NB4 (cell line): ENCODE data around the gene SELENOT.

Source experiments
- MYC ChIP-seq: IDR thresholded peaks from 2 replicates; pipeline ENCODE4 v1.6.1; 2011; ENCODE audit warnings: low read depth, low read length
- TF ChIP-seq, protein P1 (sequence below): IDR thresholded peaks from one replicate; pipeline ENCODE4 v1.5.1; 2012; ENCODE audit warnings: low read depth, low read length
- TF ChIP-seq, protein P2 (sequence below): IDR thresholded peaks from 2 replicates; pipeline ENCODE4 v1.6.1; 2011; ENCODE audit warnings: low read depth, low read length

DNA sequence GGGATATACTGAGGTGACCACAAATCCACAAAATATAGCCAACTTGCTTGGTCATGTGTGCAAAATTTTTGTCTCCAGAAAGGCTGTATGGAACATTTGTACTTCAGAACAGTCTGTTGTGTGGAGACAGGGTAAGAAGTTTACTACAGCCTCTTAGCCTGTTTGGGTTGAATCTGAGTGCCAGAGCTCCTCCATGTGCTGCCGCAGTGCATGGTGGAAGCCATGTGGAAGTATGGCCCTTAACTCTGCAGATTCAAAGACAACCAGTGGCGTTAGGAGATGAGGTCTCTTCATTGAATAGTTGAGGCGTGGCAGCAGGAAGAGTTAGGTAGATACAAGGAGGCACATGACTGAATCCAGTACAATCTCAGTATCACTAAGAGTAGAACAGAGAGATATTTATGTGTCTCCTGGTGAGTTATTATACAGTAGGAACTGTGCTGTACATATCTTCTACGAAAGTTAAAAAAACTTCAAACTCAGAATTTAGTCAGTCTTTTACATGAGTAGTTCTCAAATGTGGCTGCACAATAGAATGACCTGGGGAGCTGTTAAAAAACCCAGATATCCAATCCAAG lies 47.2 kb upstream of the SELENOT start:
- no peak for TF ChIP-seq MYC
- TF ChIP-seq, protein P1, sequence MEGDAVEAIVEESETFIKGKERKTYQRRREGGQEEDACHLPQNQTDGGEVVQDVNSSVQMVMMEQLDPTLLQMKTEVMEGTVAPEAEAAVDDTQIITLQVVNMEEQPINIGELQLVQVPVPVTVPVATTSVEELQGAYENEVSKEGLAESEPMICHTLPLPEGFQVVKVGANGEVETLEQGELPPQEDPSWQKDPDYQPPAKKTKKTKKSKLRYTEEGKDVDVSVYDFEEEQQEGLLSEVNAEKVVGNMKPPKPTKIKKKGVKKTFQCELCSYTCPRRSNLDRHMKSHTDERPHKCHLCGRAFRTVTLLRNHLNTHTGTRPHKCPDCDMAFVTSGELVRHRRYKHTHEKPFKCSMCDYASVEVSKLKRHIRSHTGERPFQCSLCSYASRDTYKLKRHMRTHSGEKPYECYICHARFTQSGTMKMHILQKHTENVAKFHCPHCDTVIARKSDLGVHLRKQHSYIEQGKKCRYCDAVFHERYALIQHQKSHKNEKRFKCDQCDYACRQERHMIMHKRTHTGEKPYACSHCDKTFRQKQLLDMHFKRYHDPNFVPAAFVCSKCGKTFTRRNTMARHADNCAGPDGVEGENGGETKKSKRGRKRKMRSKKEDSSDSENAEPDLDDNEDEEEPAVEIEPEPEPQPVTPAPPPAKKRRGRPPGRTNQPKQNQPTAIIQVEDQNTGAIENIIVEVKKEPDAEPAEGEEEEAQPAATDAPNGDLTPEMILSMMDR: no peak
- TF ChIP-seq, protein P2, sequence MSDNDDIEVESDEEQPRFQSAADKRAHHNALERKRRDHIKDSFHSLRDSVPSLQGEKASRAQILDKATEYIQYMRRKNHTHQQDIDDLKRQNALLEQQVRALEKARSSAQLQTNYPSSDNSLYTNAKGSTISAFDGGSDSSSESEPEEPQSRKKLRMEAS: no peak
